RCC 7860 (cell line): ENCODE measurements around the gene LRRC19.
A peak's percentile ranks its signal among the peaks of the same experiment; 100 is the strongest.

Experiments
- DNase-seq: peaks from one replicate; pipeline ENCODE4 v3.0.0-alpha.2; 2015; ENCODE audit warnings: low spot score
- FAIRE-seq: peaks from 2 replicates; lab custom pipeline; 2012; peaks lifted over from hg19 to GRCh38; lab: Jason Lieb, UNC

Gene LRRC19

GRCh38 chr9:26955921-26956859, 49.3 kb downstream of the LRRC19 start, which contains the start of gene IFT74:
IFT74 (plus strand) TSS chr9:26956412; CDS start chr9:26961968, 5,556 bp downstream.
- DNase-seq (peak; percentile 88), FAIRE-seq (peak; percentile 86)

DNA sequence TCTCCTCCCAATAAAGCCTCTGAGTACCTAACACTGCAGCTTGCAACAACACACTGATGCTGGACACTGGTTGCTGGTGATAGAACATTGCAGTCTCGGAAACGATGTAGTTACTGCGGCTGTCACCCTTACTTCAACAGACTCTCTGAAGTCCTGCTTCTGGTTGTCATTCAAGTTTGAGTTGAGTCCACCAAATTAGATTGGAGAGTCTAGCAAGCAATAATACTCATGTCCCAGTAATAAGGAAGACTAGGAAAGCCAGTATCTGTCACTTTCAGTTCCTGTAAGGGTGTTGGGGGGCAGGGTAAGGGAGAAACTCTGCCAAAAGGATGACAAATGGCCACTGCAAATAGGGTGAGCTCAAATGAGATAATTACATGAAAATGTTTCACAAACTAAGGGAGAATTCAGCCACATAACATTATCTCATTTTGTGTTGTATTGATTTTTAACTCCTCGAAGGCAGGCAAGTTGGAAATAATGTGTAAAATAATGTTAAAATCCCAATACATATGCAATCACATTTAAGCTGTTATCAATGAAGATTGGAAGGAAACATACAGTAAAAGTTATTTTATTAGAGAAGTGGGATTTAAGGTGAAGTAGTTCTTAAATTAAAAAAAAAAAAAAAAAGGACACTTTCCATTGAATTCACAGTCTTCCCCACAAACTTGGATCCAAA, 50.1 kb downstream of the LRRC19 start:
- DNase-seq (no peak), FAIRE-seq (no peak)

- FAIRE-seq, result no peak
- no peak for DNase-seq
Measured at GRCh38 chr9:26954050-26954508, 51.4 kb downstream of the LRRC19 start.

DNA sequence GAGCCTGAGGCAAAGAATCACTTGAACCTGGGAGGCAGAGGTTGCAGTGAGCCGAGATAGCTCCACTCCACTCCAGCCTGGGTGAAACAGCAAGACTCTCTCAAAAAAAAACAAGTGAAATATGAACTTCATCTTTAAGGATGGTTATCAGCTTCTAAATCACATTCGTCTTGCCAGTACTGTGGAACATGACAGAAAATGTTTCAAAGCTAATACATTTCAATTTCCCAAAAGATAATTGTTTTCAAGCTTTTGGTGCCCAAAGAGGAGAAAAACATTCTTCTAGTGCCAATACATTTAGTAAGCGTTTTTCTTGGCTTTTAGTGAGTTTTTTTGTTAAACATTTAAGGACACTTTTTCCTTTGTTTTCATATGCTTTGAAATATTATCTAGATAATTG, 53.7 kb downstream of the LRRC19 start:
- no peak for FAIRE-seq
- DNase-seq, result no peak

DNA sequence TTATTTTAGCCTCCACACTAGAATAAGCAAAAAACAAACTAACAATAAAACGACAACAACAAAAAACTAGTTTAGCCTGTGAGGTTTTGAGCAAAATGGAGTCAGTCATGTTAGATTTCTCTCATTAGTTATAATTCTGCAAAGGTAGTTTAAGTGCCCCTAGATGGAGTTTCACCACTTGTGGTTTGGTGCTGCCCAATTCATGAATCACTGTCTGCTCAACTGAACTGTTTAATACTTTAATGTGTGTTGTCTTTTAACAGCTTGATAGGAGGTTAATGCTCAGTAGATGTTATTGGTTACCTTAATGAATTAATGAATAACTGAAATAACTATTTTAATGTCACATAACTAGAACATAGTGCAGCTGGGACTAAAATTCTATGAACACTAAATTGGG, 55.0 kb downstream of the LRRC19 start:
- FAIRE-seq (peak; percentile 37), DNase-seq (no peak)

DNA sequence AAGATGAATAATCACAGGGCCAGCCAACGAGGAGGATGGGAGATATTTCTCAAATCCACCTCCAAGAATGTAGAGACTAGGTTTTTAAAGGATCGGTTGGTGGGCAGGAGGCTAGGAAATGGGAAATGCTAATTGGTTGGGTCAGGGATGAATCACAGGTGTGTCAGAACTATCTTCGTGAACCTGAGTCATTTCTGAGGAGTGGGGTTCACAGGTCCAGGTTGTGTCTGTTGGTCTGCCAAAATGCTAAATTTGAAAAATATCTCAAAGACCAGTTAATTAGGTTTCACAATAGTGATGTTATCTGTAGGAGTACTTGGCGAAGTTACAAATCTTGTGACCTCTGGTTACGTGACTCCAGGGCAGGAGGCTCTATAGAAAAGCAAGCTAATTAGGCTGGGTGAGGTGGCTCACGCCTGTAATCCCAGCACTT, 55.8 kb downstream of the LRRC19 start:
- no peak for FAIRE-seq
- DNase-seq, result peak; percentile 23

GRCh38 chr9:26947736-26948135, 57.7 kb downstream of the LRRC19 start:
- DNase-seq, result no peak
- FAIRE-seq, result no peak

DNA sequence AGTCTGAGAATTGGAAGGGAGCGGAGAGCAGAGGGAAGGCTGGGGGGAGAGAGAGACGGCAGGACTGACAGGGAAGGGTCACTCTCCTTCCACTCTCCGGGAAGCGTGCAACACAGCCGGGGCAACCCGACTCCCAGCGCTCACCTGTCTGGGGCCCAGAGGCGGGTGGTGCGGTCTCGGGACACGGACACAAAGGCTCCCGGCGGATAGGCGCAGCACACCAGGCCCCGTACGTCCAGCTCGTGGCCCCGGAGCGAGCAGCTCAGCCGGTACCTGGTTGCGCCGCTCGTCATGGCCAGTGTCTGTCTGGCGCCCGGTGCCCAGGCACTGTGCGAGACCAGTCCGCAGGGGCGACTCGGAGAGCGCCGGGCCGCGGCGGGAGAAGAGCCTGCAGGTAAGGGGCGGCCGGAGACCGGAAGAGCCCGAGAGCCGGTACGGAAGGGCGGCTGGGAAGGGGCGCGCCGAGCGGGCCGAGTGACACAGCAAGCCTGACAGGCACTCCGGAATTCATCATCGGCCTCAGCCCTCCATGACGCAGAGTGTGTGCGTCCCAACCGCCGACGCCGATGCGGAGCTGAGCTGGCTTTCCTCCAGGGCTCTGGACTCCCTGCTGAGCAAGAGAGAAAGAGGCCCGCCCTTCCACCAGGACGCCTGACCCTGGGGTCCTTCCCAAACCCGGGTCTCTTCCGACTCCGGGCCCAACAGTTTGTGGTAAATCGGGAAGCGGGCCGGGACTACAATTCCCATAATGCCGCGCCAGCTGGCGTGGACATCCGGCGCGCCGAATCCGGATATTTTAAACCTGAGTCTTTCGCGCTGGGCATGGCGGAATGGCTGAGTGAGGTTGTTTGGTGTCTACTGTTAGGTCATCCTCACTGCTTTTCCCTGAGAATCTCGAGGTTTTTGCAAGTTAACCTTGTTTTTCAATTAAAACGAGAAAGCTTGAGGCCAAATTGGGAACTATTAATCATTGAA, 58.4 kb downstream of the LRRC19 start, which contains the start of gene PLAA:
TSS of gene PLAA (minus strand) at position 490 of the 975 bp plus-strand sequence. CDS start at position 293, 197 bp downstream.
- FAIRE-seq, result peak; percentile 31

GRCh38 chr9:26945591-26945990, 59.9 kb downstream of the LRRC19 start:
- FAIRE-seq (no peak), DNase-seq (no peak)

More for the DNA sequence above, 58.4 kb downstream of the LRRC19 start, which contains the start of gene PLAA:
- peak; percentile 80 for DNase-seq
